ENCODE results near the gene LENG8. TPM values are rescaled to one million over a fixed set of nuclear protein-coding genes. Genes with fewer than 3 reads are reported as not detected.
A peak's percentile ranks its signal among the peaks of the same experiment; 100 is the strongest.

The LENG8 gene
- total and polyA plus RNA-seq, 2 of the 8 experiments (the other 6 are each of a cell fraction or from before 2014, with no cell fraction given): 62.2 to 108 TPM

- peak overlapping the region; percentile 65; the same call in 1 of the 2 replicates for H2BK12ac ChIP-seq (ENCODE audit: low read depth, low read length)
- H3K4ac ChIP-seq (replicated peaks; ENCODE audit: insufficient read length, low read depth, low read length): peak overlapping the region; percentile 29
- peaks cover 16% of the 10 kb centered on the region for H3K79me1 ChIP-seq (ENCODE audit: low read depth, low read length)
- H3K4me3 ChIP-seq (ENCODE audit: extremely low read depth in 1 of 4, insufficient read depth in 2 of 4, low read depth in 3 of 4, low read length in 4 of 4): peak overlapping the region in 3 of 4 experiments; percentile 15 to 59 (median 32); a peak in 4 of 8 replicates
- peak overlapping the region; percentile 44 to 86 for H3K4me2 ChIP-seq (ENCODE audit: insufficient read depth in 1 of 2, low read depth in 2 of 2, low read length in 2 of 2)
- peak overlapping the region; percentile 35 for H4K91ac ChIP-seq (replicated peaks; ENCODE audit: insufficient read length, low read length)
- CTCF ChIA-PET (ENCODE audit: partially characterized antibody): interaction anchor here (0.7 to 4.9 kb wide), 8 partner anchors 10 to 153 kb away, joined by 3 to 58 read pairs (median 6); no protein-coding TSS in a partner anchor
- H2BK5ac ChIP-seq (ENCODE audit: low read depth, low read length): peak overlapping the region; percentile 97; the same call in 1 of the 2 replicates
- peak overlapping the region; percentile 38 for H4K5ac ChIP-seq (ENCODE audit: insufficient read length, low read depth, low read length)
- H3K18ac ChIP-seq (ENCODE audit: extremely low read depth, low read length): peak overlapping the region; percentile 97
- H3K56ac ChIP-seq (replicated peaks; ENCODE audit: insufficient read length, low read depth, low read length): peak overlapping the region; percentile 7
- peaks cover 15 to 50% (median 38%) of the 10 kb centered on the region in 4 experiments for H3K4me1 ChIP-seq (replicated peaks in 1 of 4; ENCODE audit: control insufficient read depth in 3 of 4, insufficient read depth in 4 of 4, low read length in 3 of 4)
- H2BK20ac ChIP-seq (ENCODE audit: low read length): 0 out of 2 replicates have a peak overlapping the region, but pooled peaks have one; percentile 72
- H3K36me3 ChIP-seq (ENCODE audit: control insufficient read depth in 2 of 4, insufficient read depth in 4 of 4, low read length in 3 of 4): peaks cover 0 to 22% (median 3%) of the 10 kb centered on the region in 4 experiments; a peak in 6 of 8 replicates
- H4K8ac ChIP-seq (ENCODE audit: extremely low read depth, insufficient read depth, low read length): peak overlapping the region; percentile 40; the same call in 1 of the 2 replicates
- DNase-seq (ENCODE audit: low read depth in 1 of 2, low spot score in 2 of 2) (peak in 1 of 2 experiments; percentile 83), FAIRE-seq (no peak)
- no peak overlapping the region for H3K23ac ChIP-seq (ENCODE audit: insufficient read length)
- H2AFZ ChIP-seq (ENCODE audit: low read length): no peak overlapping the region; the same call in 1 of the 2 replicates
- no peaks in the 10 kb centered on the region for H3K9me3 ChIP-seq (ENCODE audit: insufficient read depth in 2 of 2, low read depth in 1 of 2, low read length in 1 of 2)
- peak overlapping the region; percentile 83 for H3K27ac ChIP-seq (ENCODE audit: low read depth, low read length)
- H3K23me2 ChIP-seq (ENCODE audit: low read depth, low read length): peaks cover 16% of the 10 kb centered on the region
- H3K27me3 ChIP-seq (replicated peaks in 1 of 4; ENCODE audit: control insufficient read depth in 3 of 4, extremely low read depth in 1 of 4, insufficient read depth in 3 of 4, low read length in 3 of 4): peaks cover 0 to 17% (median 10%) of the 10 kb centered on the region in 4 experiments; a peak in 5 of 7 replicates
- H3K14ac ChIP-seq (ENCODE audit: insufficient read length): no peak overlapping the region
- H3K9ac ChIP-seq (replicated peaks in 1 of 4; ENCODE audit: extremely low read depth in 1 of 4, low read depth in 3 of 4, low read length in 3 of 4): peak overlapping the region in 2 of 4 experiments; percentile 29 to 32; a peak in 3 of 7 replicates
- WGBS, 2 experiments (ENCODE audit: extremely low coverage in 1 of 2, insufficient coverage in 1 of 2, insufficient read length in 1 of 2, insufficient replicate concordance in 2 of 2, low coverage in 1 of 2, low lambda C conversion rate in 2 of 2, missing lambda C conversion rate in 1 of 2): 5% methylated on average over 10 of the region's 10 CpGs; no CpG with 5 or more reads in 1 of the 2 experiments
- peaks cover 0 to 11% of the 10 kb centered on the region in 2 experiments for H4K20me1 ChIP-seq (replicated peaks in 1 of 2; ENCODE audit: control insufficient read depth in 1 of 2, insufficient read depth in 2 of 2, low read length in 2 of 2)
- H2AK5ac ChIP-seq (ENCODE audit: low read depth, low read length): peak overlapping the region; percentile 58; the same call in 1 of the 2 replicates
- TF ChIP-seq SIN3A (conservative IDR thresholded peaks at IDR 0.05 in 1 of 2, IDR thresholded peaks at IDR 0.05 in 1 of 2; ENCODE audit: low read depth in 1 of 2, low read length in 2 of 2): peak in 1 of 2 experiments; percentile 60; a peak in 1 of 4 replicates
- TF ChIP-seq KDM4A (IDR thresholded peaks at IDR 0.05; ENCODE audit: low read depth, low read length, severe bottlenecking): no peak
- no peak for TF ChIP-seq GTF2F1 (IDR thresholded peaks at IDR 0.05; ENCODE audit: borderline replicate concordance, low read depth, low read length)
- no peak for TF ChIP-seq ATF3 (IDR thresholded peaks at IDR 0.05; ENCODE audit: insufficient read depth, low read depth, low read length)
- no peak for TF ChIP-seq TCF12 (IDR thresholded peaks at IDR 0.05; ENCODE audit: low read depth, low read length)
- no peak for TF ChIP-seq MAX (IDR thresholded peaks at IDR 0.05)
- no peak for TF ChIP-seq SP2 (IDR thresholded peaks at IDR 0.05; ENCODE audit: low read length)
- TF ChIP-seq CHD1 (IDR thresholded peaks at IDR 0.05; ENCODE audit: low read depth, low read length): no peak
- H2BK15ac ChIP-seq (ENCODE audit: low read length): no peak overlapping the region
- H2BK120ac ChIP-seq (replicated peaks; ENCODE audit: low read depth, low read length): peak overlapping the region; percentile 74
- peaks cover 7 to 8% of the 10 kb centered on the region in 2 experiments; a peak in 2 of 4 replicates for H3K79me2 ChIP-seq (ENCODE audit: control insufficient read depth in 1 of 2, insufficient read depth in 2 of 2, low read length in 2 of 2)
- POLR2A ChIA-PET (ENCODE audit: partially characterized antibody): interaction anchor here (0.6 to 5.6 kb wide), 17 partner anchors 14 to 987 kb away, joined by 3 to 133 read pairs (median 3); partner anchors contain the start of genes LENG8, LENG9 and MBOAT7
Observed at GRCh38 chr19:54420068-54420382, 29.0 kb upstream of the LENG8 start.

Measured in H1 (cell line).